H1 (cell line): ENCODE measurements around the gene IRS1. TPM values are rescaled to one million over a fixed set of nuclear protein-coding genes. Genes with fewer than 3 reads are reported as not detected.

Experiments used
- CTCF ChIA-PET: fragments of 300-600 bp; sonication (Branson Sonifier 250); formaldehyde crosslinking; loops from one replicate; lab custom pipeline; 2021; ENCODE audit not compliant: partially characterized antibody; lab: Charles Lee
- POLR2A ChIA-PET: fragments of 300-600 bp; sonication (Branson Sonifier 250); formaldehyde crosslinking; loops from one replicate; lab custom pipeline; 2021; ENCODE audit warnings: inconsistent platforms; ENCODE audit not compliant: partially characterized antibody; lab: Charles Lee
- DNase-seq, 2 experiments: peaks; one replicate each; pipeline versions ENCODE4 v3.0.0 to v3.0.0-alpha.2; 2010 to 2022; ENCODE audit warnings: low spot score in 2 of 2, low read depth in 1 of 2, mixed read lengths in 1 of 2
- FAIRE-seq: peaks from 2 replicates; lab custom pipeline; 2011; peaks lifted over from hg19 to GRCh38; lab: Jason Lieb, UNC
- H2AFZ ChIP-seq: 2 replicates; pipeline ENCODE4 v1.8.1; 2012; ENCODE audit warnings: low read length, inconsistent platforms
- H2AK5ac ChIP-seq: 2 replicates; pipeline ENCODE4 v1.6.1; 2013; ENCODE audit warnings: low read depth, low read length
- H2BK120ac ChIP-seq: replicated peaks from 2 replicates; pipeline ENCODE3; 2013; ENCODE audit warnings: low read depth, low read length, inconsistent platforms
- H2BK12ac ChIP-seq: 2 replicates; pipeline ENCODE4 v1.6.1; 2013; ENCODE audit warnings: low read depth, low read length
- H2BK15ac ChIP-seq: 2 replicates; pipeline ENCODE4 v1.6.1; 2013; ENCODE audit warnings: low read length
- H2BK20ac ChIP-seq: 2 replicates; pipeline ENCODE4 v1.6.1; 2013; ENCODE audit warnings: low read length
- H2BK5ac ChIP-seq: 2 replicates; pipeline ENCODE4 v1.6.1; 2013; ENCODE audit warnings: low read depth, low read length
- H3K14ac ChIP-seq: 2 replicates; pipeline ENCODE4 v1.6.1; 2013; ENCODE audit warnings: inconsistent platforms; ENCODE audit not compliant: insufficient read length
- H3K18ac ChIP-seq: 2 replicates; pipeline ENCODE4 v1.6.1; 2013; ENCODE audit warnings: low read length; ENCODE audit errors: extremely low read depth
- H3K23ac ChIP-seq: 2 replicates; pipeline ENCODE4 v1.6.1; 2013; ENCODE audit warnings: inconsistent platforms; ENCODE audit not compliant: insufficient read length
- H3K23me2 ChIP-seq: 2 replicates; pipeline ENCODE4 v1.6.1; 2013; ENCODE audit warnings: low read depth, low read length
- H3K27ac ChIP-seq: 2 replicates; pipeline ENCODE4 v1.6.1; 2011; ENCODE audit warnings: low read depth, low read length, inconsistent platforms
- H3K27me3 ChIP-seq, 4 experiments: replicated peaks in 1 of 4; 1 replicate in 1 of 4; 2 replicates in 3 of 4; pipeline versions ENCODE4 v1.6.1 to v1.8.1; 2011 to 2013; ENCODE audit warnings: low read length in 3 of 4, mild to moderate bottlenecking in 3 of 4, inconsistent platforms in 2 of 4, mixed read lengths in 2 of 4, moderate library complexity in 1 of 4; ENCODE audit not compliant: control insufficient read depth in 3 of 4, insufficient read depth in 3 of 4; ENCODE audit errors: extremely low read depth in 1 of 4
- H3K36me3 ChIP-seq, 4 experiments: 2 replicates each; pipeline versions ENCODE4 v1.6.1 to v1.8.1; 2011 to 2013; ENCODE audit warnings: mild to moderate bottlenecking in 4 of 4, low read length in 3 of 4, moderate library complexity in 2 of 4, control low read depth in 1 of 4, inconsistent platforms in 1 of 4; ENCODE audit not compliant: insufficient read depth in 4 of 4, control insufficient read depth in 2 of 4
- H3K4ac ChIP-seq: replicated peaks from 2 replicates; pipeline ENCODE3; 2013; ENCODE audit warnings: low read length, low read depth, mixed read lengths, inconsistent platforms; ENCODE audit not compliant: insufficient read length
- H3K4me1 ChIP-seq, 4 experiments: replicated peaks in 1 of 4; 1 replicate in 1 of 4; 2 replicates in 3 of 4; pipeline versions ENCODE4 v1.6.1 to v1.8.1; 2011 to 2013; ENCODE audit warnings: low read length in 3 of 4, inconsistent platforms in 2 of 4, mixed read lengths in 1 of 4; ENCODE audit not compliant: insufficient read depth in 4 of 4, control insufficient read depth in 3 of 4
- H3K4me2 ChIP-seq, 2 experiments: 2 replicates each; pipeline versions ENCODE4 v1.6.1 to v1.8.1; 2011 to 2013; ENCODE audit warnings: low read depth in 2 of 2, low read length in 2 of 2, control low read depth in 1 of 2, inconsistent platforms in 1 of 2, mild to moderate bottlenecking in 1 of 2; ENCODE audit not compliant: insufficient read depth in 1 of 2
- H3K4me3 ChIP-seq, 4 experiments: fragments of 200-600, 300-600 bp in 1 of 4; sonication (generic), shearing (Covaris generic), sonication (Bioruptor Twin) in 1 of 4; 2 replicates each; pipeline versions ENCODE4 v1.5.1 to v1.8.1; 2011 to 2016; ENCODE audit warnings: low read length in 4 of 4, low read depth in 3 of 4, control low read depth in 2 of 4, inconsistent platforms in 2 of 4, mild to moderate bottlenecking in 2 of 4, mixed read lengths in 1 of 4, moderate library complexity in 1 of 4; ENCODE audit not compliant: insufficient read depth in 2 of 4; ENCODE audit errors: extremely low read depth in 1 of 4
- H3K56ac ChIP-seq: replicated peaks from 2 replicates; pipeline ENCODE3; 2013; ENCODE audit warnings: low read depth, mild to moderate bottlenecking, mixed read lengths, low read length, inconsistent platforms; ENCODE audit not compliant: insufficient read length
- H3K79me1 ChIP-seq: 2 replicates; pipeline ENCODE4 v1.6.1; 2013; ENCODE audit warnings: low read depth, low read length, control low read depth
- H3K79me2 ChIP-seq, 2 experiments: 2 replicates each; pipeline versions ENCODE4 v1.6.1 to v1.8.1; 2012 to 2013; ENCODE audit warnings: low read length in 2 of 2, mild to moderate bottlenecking in 2 of 2, inconsistent platforms in 1 of 2; ENCODE audit not compliant: insufficient read depth in 2 of 2, control insufficient read depth in 1 of 2
- H3K9ac ChIP-seq, 4 experiments: replicated peaks in 1 of 4; 1 replicate in 1 of 4; 2 replicates in 3 of 4; pipeline versions ENCODE4 v1.6.1 to v1.8.1; 2011 to 2013; ENCODE audit warnings: low read depth in 3 of 4, low read length in 3 of 4, control low read depth in 2 of 4, mild to moderate bottlenecking in 2 of 4, moderate library complexity in 2 of 4, inconsistent platforms in 1 of 4; ENCODE audit errors: extremely low read depth in 1 of 4
- H3K9me3 ChIP-seq, 2 experiments: 2 replicates each; pipeline versions ENCODE4 v1.6.1 to v1.8.1; 2012 to 2013; ENCODE audit warnings: mild to moderate bottlenecking in 2 of 2, moderate library complexity in 2 of 2, control low read depth in 1 of 2, inconsistent platforms in 1 of 2, low read depth in 1 of 2, low read length in 1 of 2, mixed read lengths in 1 of 2; ENCODE audit not compliant: insufficient read depth in 2 of 2
- H4K20me1 ChIP-seq, 2 experiments: replicated peaks in 1 of 2; 2 replicates each; pipeline versions ENCODE3 to v1.8.1; 2011 to 2013; ENCODE audit warnings: inconsistent platforms in 2 of 2, low read length in 2 of 2, mild to moderate bottlenecking in 1 of 2; ENCODE audit not compliant: insufficient read depth in 2 of 2, control insufficient read depth in 1 of 2
- H4K5ac ChIP-seq: 2 replicates; pipeline ENCODE4 v1.6.1; 2013; ENCODE audit warnings: low read length, low read depth, mixed read lengths, inconsistent platforms; ENCODE audit not compliant: insufficient read length
- H4K8ac ChIP-seq: 2 replicates; pipeline ENCODE4 v1.8.0; 2013; ENCODE audit warnings: mild to moderate bottlenecking, moderate library complexity, low read length, inconsistent platforms; ENCODE audit not compliant: insufficient read depth; ENCODE audit errors: extremely low read depth
- H4K91ac ChIP-seq: replicated peaks from 2 replicates; pipeline ENCODE3; 2013; ENCODE audit warnings: low read length, mixed read lengths, inconsistent platforms; ENCODE audit not compliant: insufficient read length
- BRCA1 ChIP-seq: IDR thresholded peaks from 2 replicates; pipeline ENCODE4 v1.6.1; 2012; ENCODE audit warnings: low read depth, low read length, improper control_type of control experiment
- CBX5 ChIP-seq: fragments of 300-800, 300-1000 bp; sonication (generic); IDR thresholded peaks from 2 replicates; pipeline ENCODE4 v1.7.1; 2016; ENCODE audit warnings: antibody characterized with exemption, low read length, low read depth
- CHD2 ChIP-seq: IDR thresholded peaks from 2 replicates; pipeline ENCODE4 v1.6.1; 2012; ENCODE audit warnings: low read length, improper control_type of control experiment
- EZH2 ChIP-seq: fragments of 200-600 bp; sonication (generic); IDR thresholded peaks from 2 replicates; pipeline ENCODE4 v1.7.1; 2012; ENCODE audit warnings: low read depth, mild to moderate bottlenecking, moderate library complexity, low read length, inconsistent platforms; ENCODE audit not compliant: severe bottlenecking
- KDM5A ChIP-seq: fragments of 200-600 bp; IDR thresholded peaks from 2 replicates; pipeline ENCODE4 v1.7.1; 2012; ENCODE audit warnings: mild to moderate bottlenecking, low read length, inconsistent platforms, mixed read lengths
- MAFK ChIP-seq: IDR thresholded peaks from 2 replicates; pipeline ENCODE4 v1.6.1; 2012; ENCODE audit warnings: low read depth, mild to moderate bottlenecking, improper control_type of control experiment, low read length
- SAP30 ChIP-seq: fragments of 300-600 bp; sonication (generic); IDR thresholded peaks from 2 replicates; pipeline ENCODE4 v1.7.1; 2012; ENCODE audit warnings: low read length, moderate library complexity, mild to moderate bottlenecking, inconsistent platforms; ENCODE audit not compliant: insufficient read depth, insufficient replicate concordance
- SUZ12 ChIP-seq: fragments of 200-600 bp; sonication (generic); IDR thresholded peaks from 2 replicates; pipeline ENCODE4 v1.6.1; 2012; ENCODE audit warnings: mild to moderate bottlenecking, inconsistent platforms, low read length, moderate library complexity, mixed read lengths
- ZNF274 ChIP-seq: IDR thresholded peaks from 2 replicates; pipeline ENCODE4 v1.7.0; 2012; ENCODE audit warnings: low read length, borderline replicate concordance; ENCODE audit errors: extremely low read depth
- WGBS, 2 experiments: shearing (Covaris generic) in 1 of 2; methylation state at CpG; one replicate each; pipeline versions ENCODE4 v1.1.6 to v1.1.7; 2013 to 2015; ENCODE audit warnings: low lambda C conversion rate in 2 of 2, mixed read lengths in 2 of 2, inconsistent platforms in 1 of 2, low coverage in 1 of 2, missing lambda C conversion rate in 1 of 2; ENCODE audit not compliant: insufficient replicate concordance in 2 of 2, insufficient coverage in 1 of 2, insufficient read length in 1 of 2; ENCODE audit errors: extremely low coverage in 1 of 2, missing lambda C conversion rate in 1 of 2; 5-methylcytosine and 5-hydroxymethylcytosine counted together
- polyA plus RNA-seq, 7 experiments: library from polyadenylated mRNA; depleted of rRNA in 3 of 7; stranded (reverse) in 5 of 7; unstranded in 2 of 7; fragments of >200 nt in 5 of 7; fragments of 200-250 nt in 2 of 7; gene quantifications; 1 replicate in 5 of 7; 2 replicates in 1 of 7; 4 replicates in 1 of 7; pipeline versions ENCODE4 v1.2.1 to v1.2.3, GENCODE V29; 2011 to 2013; ENCODE audit warnings: missing spikeins in 2 of 7, mixed read lengths in 2 of 7
- total RNA-seq: library from RNA; stranded (reverse); fragmentation: NEBNext Ultra II Directional; extraction: Animal tissue kit (Norgen Biotek cat#: 25700); gene quantifications from 2 replicates; pipeline ENCODE4 v1.2.1, GENCODE V29; 2021
- TF ChIP-seq, protein P1 (sequence below), 3 experiments: IDR thresholded peaks; 1 replicate in 2 of 3; 2 replicates in 1 of 3; pipeline versions ENCODE4 v1.5.1 to v1.6.1; 2011; ENCODE audit warnings: low read length in 3 of 3, mild to moderate bottlenecking in 3 of 3, inconsistent platforms in 2 of 3, low read depth in 1 of 3, moderate library complexity in 1 of 3; ENCODE audit not compliant: insufficient read depth in 1 of 3; ENCODE audit errors: control extremely low read depth in 1 of 3

IRS1 gene
- total and polyA plus RNA-seq, 2 of the 8 experiments (the other 6 are each of a cell fraction or from before 2014, with no cell fraction given) = 9.1 to 26.9 TPM

DNA sequence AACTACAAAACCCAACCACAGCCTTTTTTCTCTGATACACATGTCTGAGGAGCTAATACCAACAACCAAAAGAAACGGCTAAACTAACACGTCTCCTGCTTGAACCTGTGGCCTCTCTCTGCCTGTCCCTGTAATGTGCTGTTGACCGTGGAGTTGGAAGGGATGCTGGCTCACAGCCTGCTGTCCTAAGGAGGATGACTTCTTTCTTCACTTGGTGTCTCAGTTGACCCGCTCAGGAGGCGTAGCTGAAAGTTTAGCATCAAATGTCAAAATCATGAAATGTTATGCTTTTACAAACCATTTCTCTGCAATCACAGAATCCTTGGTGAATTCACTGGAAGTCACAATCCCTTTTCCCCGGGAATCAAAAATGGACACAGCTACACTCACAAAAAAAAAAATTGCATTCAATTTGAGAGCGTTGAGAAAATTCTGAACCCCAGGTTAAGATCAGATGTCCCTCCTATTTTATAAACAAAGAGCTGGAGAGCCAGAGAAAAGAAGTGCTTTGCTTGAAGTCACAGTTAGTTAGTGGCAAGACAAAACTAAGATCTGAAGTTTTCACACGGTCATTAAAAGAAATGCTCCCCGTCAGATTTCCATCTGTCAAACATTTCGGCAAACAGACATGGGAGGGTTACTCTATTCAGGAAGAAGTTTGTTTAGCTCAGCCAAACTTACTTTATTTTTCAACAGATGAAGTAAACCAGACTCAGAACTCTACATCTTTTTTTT is 74.3 kb downstream of the IRS1 start:
- no peak overlapping the region for H3K9ac ChIP-seq
- H3K27ac ChIP-seq = no peak overlapping the region
- H3K9me3 ChIP-seq = no peaks in the 10 kb centered on the region
- H3K23ac ChIP-seq = no peak overlapping the region
- H2BK20ac ChIP-seq = no peak overlapping the region
- H2BK12ac ChIP-seq = no peak overlapping the region
- no peak overlapping the region for H3K4ac ChIP-seq
- H2BK5ac ChIP-seq = no peak overlapping the region
- H4K8ac ChIP-seq = no peak overlapping the region
- H3K4me3 ChIP-seq = no peak overlapping the region
- H2AK5ac ChIP-seq = no peak overlapping the region
- peaks cover 3% of the 10 kb centered on the region; the same call in 1 of the 2 replicates for H3K23me2 ChIP-seq
- DNase-seq = no peak
- no peaks in the 10 kb centered on the region for H3K36me3 ChIP-seq
- no peaks in the 10 kb centered on the region for H3K27me3 ChIP-seq
- 92% methylated on average over 10 of the region's 10 CpGs; no CpG with 5 or more reads in 1 of the 2 experiments for WGBS, 2 experiments
- ChIA-PET CTCF (interaction anchor here (0.6 to 1.0 kb wide), 3 partner anchors 15 to 402 kb away, joined by 3 to 4 read pairs (median 3); no protein-coding TSS in a partner anchor), POLR2A (no interaction called here)
- H3K4me1 ChIP-seq = no peaks in the 10 kb centered on the region; a peak in 1 of 7 replicates
- no peak for FAIRE-seq
- no peak overlapping the region for H3K56ac ChIP-seq
- no peaks in the 10 kb centered on the region for H3K79me1 ChIP-seq
- no peak overlapping the region for H2BK120ac ChIP-seq
- no peak overlapping the region for H3K18ac ChIP-seq
- no peaks in the 10 kb centered on the region for H3K79me2 ChIP-seq
- H4K91ac ChIP-seq = no peak overlapping the region
- H4K20me1 ChIP-seq = no peaks in the 10 kb centered on the region
- no peak overlapping the region for H3K4me2 ChIP-seq
- no peak overlapping the region for H4K5ac ChIP-seq
- H2BK15ac ChIP-seq = no peak overlapping the region
- H2AFZ ChIP-seq = no peak overlapping the region
- H3K14ac ChIP-seq = no peak overlapping the region
- TF ChIP-seq ZNF274 (no peak), BRCA1 (no peak), SUZ12 (no peak), CBX5 (no peak), EZH2 (no peak), KDM5A (no peak), SAP30 (no peak), MAFK (no peak), CHD2 (no peak)
- TF ChIP-seq, protein P1, sequence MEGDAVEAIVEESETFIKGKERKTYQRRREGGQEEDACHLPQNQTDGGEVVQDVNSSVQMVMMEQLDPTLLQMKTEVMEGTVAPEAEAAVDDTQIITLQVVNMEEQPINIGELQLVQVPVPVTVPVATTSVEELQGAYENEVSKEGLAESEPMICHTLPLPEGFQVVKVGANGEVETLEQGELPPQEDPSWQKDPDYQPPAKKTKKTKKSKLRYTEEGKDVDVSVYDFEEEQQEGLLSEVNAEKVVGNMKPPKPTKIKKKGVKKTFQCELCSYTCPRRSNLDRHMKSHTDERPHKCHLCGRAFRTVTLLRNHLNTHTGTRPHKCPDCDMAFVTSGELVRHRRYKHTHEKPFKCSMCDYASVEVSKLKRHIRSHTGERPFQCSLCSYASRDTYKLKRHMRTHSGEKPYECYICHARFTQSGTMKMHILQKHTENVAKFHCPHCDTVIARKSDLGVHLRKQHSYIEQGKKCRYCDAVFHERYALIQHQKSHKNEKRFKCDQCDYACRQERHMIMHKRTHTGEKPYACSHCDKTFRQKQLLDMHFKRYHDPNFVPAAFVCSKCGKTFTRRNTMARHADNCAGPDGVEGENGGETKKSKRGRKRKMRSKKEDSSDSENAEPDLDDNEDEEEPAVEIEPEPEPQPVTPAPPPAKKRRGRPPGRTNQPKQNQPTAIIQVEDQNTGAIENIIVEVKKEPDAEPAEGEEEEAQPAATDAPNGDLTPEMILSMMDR (IDR thresholded peaks at IDR 0.05; ENCODE audit: control extremely low read depth in 1 of 3, insufficient read depth in 1 of 3, low read depth in 1 of 3, low read length in 3 of 3) = no peak
